Brain microvascular endothelial cell (primary cell): ENCODE measurements around the gene GCSAM.

Source experiments
- DNase-seq: peaks from one replicate; pipeline ENCODE4 v3.0.0-alpha.2; 2020
- H3K27ac ChIP-seq: fragments of 250-450 bp; sonication (Bioruptor Pico); 2 replicates; pipeline ENCODE4 v1.5.1; 2020; ENCODE audit warnings: mild to moderate bottlenecking, moderate library complexity
- H3K27me3 ChIP-seq: fragments of 250-450 bp; sonication (Bioruptor Pico); replicated peaks from 2 replicates; pipeline ENCODE4 v1.5.1; 2020; ENCODE audit warnings: mild to moderate bottlenecking
- H3K36me3 ChIP-seq: fragments of 250-450 bp; sonication (Bioruptor Pico); replicated peaks from 2 replicates; pipeline ENCODE4 v1.5.1; 2020; ENCODE audit warnings: mild to moderate bottlenecking
- H3K4me3 ChIP-seq: 2 replicates; pipeline ENCODE4 v1.5.1; 2011; ENCODE audit warnings: low read depth, mild to moderate bottlenecking, control low read depth, low read length, moderate library complexity
- CTCF ChIP-seq: IDR thresholded peaks from 2 replicates; pipeline ENCODE4 v1.5.1; 2011; ENCODE audit warnings: low read depth, mild to moderate bottlenecking, moderate library complexity, low read length, control low read depth, inconsistent platforms; ENCODE audit errors: missing control alignments
- in situ Hi-C: cut with HindIII; loops from 2 replicates; pipeline ENCODE4 v1.10.0; 2017; ENCODE audit warnings: low sequenced_read_pairs, low pct_ligation_motif_present

Gene GCSAM

DNA sequence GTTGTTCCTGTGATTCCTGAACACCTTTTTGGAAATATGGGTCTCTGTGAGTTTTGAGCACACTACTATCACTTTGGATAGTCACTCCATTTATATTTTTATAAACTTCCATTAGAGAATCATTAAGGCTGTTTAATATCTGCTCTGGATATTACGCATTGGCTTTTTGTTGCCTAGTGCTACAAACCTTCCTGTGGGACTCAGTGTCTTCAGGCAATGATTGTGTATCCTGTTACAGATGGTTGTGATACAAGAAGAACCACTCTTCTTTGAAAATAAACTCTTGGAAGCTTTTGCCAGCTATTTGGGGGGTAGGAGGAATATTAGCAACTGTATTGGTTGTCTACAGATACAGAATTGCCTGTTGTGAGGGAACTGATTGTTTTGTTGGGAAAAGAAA lies 15.6 kb downstream of the GCSAM start:
- no peak for TF ChIP-seq CTCF
- no peak for DNase-seq
- H3K4me3 ChIP-seq: no peak overlapping the region
- H3K36me3 ChIP-seq: peaks cover 10% of the 10 kb centered on the region
- in situ Hi-C loops: no loop called here
- H3K27ac ChIP-seq: no peak overlapping the region
- H3K27me3 ChIP-seq: no peaks in the 10 kb centered on the region

GRCh38 chr3:112116748-112117186 lies 16.3 kb downstream of the GCSAM start:
- Histone ChIP-seq H3K36me3 (peaks cover 10% of the 10 kb centered on the region), H3K27me3 (no peaks in the 10 kb centered on the region), H3K27ac (no peak overlapping the region), H3K4me3 (no peak overlapping the region)
- in situ Hi-C loops: no loop called here
- no peak for DNase-seq
- no peak for TF ChIP-seq CTCF

GRCh38 chr3:112115806-112116383 lies 17.2 kb downstream of the GCSAM start:
- Histone ChIP-seq H3K4me3 (no peak overlapping the region), H3K36me3 (peaks cover 14% of the 10 kb centered on the region), H3K27ac (no peak overlapping the region), H3K27me3 (no peaks in the 10 kb centered on the region)
- in situ Hi-C loops: no loop called here
- no peak for DNase-seq
- no peak for TF ChIP-seq CTCF

- no peak for DNase-seq
Measured at GRCh38 chr3:112115161-112115739, 17.8 kb downstream of the GCSAM start.

DNA sequence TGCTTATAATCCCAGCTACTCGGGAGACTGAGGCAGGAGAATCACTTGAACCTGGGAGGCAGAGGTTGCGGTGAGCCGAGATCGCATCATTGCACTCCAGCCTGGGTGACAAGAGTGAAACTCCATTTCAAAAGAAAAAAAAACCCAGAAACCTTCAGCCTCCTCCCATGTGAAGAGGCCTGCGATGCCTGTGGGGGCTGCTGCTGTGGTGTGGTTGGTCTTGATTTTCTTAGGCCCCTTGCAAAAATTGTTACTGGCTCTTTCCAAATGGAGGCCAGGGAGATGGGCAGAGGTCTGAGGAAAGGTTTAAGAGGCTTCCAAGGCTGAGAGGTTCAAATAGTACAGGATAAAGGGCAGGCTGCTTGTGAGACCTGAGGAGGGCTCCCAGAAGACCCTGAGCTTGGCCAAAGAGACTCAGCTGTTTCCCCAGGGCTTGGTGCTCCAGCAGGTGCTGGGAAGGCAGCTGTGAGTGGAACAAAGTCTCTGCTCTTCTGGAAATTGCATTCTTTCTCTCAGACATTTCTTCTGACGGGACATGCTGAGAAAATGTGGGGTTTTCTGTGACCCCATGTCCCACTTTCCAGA lies 18.4 kb downstream of the GCSAM start:
- TF ChIP-seq CTCF: no peak
- H3K36me3 ChIP-seq: peaks cover 14% of the 10 kb centered on the region
- no peak for DNase-seq

More at GRCh38 chr3:112115161-112115739, 17.8 kb downstream of the GCSAM start:
- no peak for TF ChIP-seq CTCF
- Histone ChIP-seq H3K36me3 (peaks cover 14% of the 10 kb centered on the region), H3K4me3 (no peak overlapping the region), H3K27me3 (no peaks in the 10 kb centered on the region), H3K27ac (no peak overlapping the region)
- in situ Hi-C loops: no loop called here

More for the DNA sequence above, 18.4 kb downstream of the GCSAM start:
- no peaks in the 10 kb centered on the region for H3K27me3 ChIP-seq
- in situ Hi-C loops: no loop called here
- no peak overlapping the region for H3K27ac ChIP-seq
- H3K4me3 ChIP-seq: no peak overlapping the region
